Muscle of leg (tissue), 11 donors: ENCODE data around the gene TRIM44. TPM values are rescaled to one million over a fixed set of nuclear protein-coding genes. Genes with fewer than 3 reads are reported as not detected.
"Not testable (repeated sequence)": the region's sequence is repeated elsewhere in the genome, so short reads cannot be mapped to it uniquely, and the experiment has no call there.

Source experiments
- DNase-seq: peaks from one replicate; pipeline ENCODE4 v3.0.0; 2013
- H3K27ac ChIP-seq: one replicate; pipeline ENCODE4 v1.5.1; 2013; ENCODE audit warnings: mild to moderate bottlenecking, low read length, control low read depth
- H3K27me3 ChIP-seq: one replicate; pipeline ENCODE4 v1.6.1; 2013; ENCODE audit warnings: low read length; ENCODE audit not compliant: control insufficient read depth, insufficient read depth
- H3K36me3 ChIP-seq: one replicate; pipeline ENCODE4 v1.6.1; 2013; ENCODE audit warnings: low read length; ENCODE audit not compliant: control insufficient read depth, insufficient read depth
- H3K4me1 ChIP-seq: one replicate; pipeline ENCODE4 v1.6.1; 2013; ENCODE audit warnings: low read length; ENCODE audit not compliant: control insufficient read depth, insufficient read depth
- H3K4me3 ChIP-seq: one replicate; pipeline ENCODE4 v1.5.1; 2013; ENCODE audit warnings: low read length, control low read depth
- H3K9me3 ChIP-seq: replicated peaks from 2 replicates; pipeline ENCODE4 v1.6.1; 2013; ENCODE audit warnings: low read depth, low read length; ENCODE audit not compliant: control insufficient read depth
- WGBS: methylation state at CpG from one replicate; pipeline ENCODE4 v1.1.5; 2013; ENCODE audit warnings: missing lambda C conversion rate; ENCODE audit not compliant: insufficient coverage; 5-methylcytosine and 5-hydroxymethylcytosine counted together
- polyA plus RNA-seq, 8 donors: library from polyadenylated mRNA; unstranded; fragments of 120-200 nt; gene quantifications; one replicate each; pipeline versions ENCODE4 v1.2.1 to v1.2.3, GENCODE V29; 2013; ENCODE audit warnings: inconsistent platforms in 1 of 8, low replicate concordance in 1 of 8; ENCODE audit not compliant: insufficient read length in 8 of 8, insufficient read depth in 1 of 8
- total RNA-seq: library from RNA; stranded (reverse); fragments of 120-200 nt; gene quantifications from one replicate; pipeline ENCODE4 v1.2.4, GENCODE V29; 2013

Gene TRIM44
- total and polyA plus RNA-seq, 9 donors = 20.0 to 50.2 (median 37.3) TPM

DNA sequence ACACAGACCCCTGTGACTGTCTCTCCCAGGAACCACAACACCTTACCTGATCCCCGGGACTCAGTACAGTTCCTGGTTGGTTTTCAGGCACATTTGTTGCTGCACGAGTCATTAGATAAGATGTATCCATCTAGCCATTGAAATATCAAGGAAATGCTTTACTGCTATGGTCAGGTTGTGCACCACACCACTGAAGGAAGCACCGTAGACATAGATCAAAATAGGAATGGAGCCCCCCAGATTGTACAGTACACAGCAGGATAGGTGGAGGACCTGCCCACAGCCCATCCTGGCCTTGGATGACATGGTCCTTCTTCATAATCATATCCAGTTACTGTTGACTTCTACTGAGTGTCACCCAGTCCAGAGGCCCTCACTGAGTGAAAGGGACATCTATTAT is 195.3 kb downstream of the TRIM44 start:
- Histone ChIP-seq H3K36me3 (no peaks in the 10 kb centered on the region), H3K9me3 (no peaks in the 10 kb centered on the region), H3K27me3 (no peaks in the 10 kb centered on the region), H3K4me1 (peaks cover 2% of the 10 kb centered on the region), H3K27ac (no peak overlapping the region), H3K4me3 (no peak overlapping the region)
- WGBS = 100% methylated on average over 3 of the region's 3 CpGs
- no peak for DNase-seq

- Histone ChIP-seq H3K4me3 (no peak overlapping the region), H3K27ac (no peak overlapping the region), H3K4me1 (no peaks in the 10 kb centered on the region), H3K9me3 (no peaks in the 10 kb centered on the region), H3K27me3 (no peaks in the 10 kb centered on the region), H3K36me3 (no peaks in the 10 kb centered on the region)
- no CpG with 5 or more reads among the region's 2 CpGs for WGBS
- DNase-seq = no peak
Observed at GRCh38 chr11:35859301-35859700, 196.7 kb downstream of the TRIM44 start.

GRCh38 chr11:35860194-35860593 is 197.6 kb downstream of the TRIM44 start:
- not testable (repeated sequence) for H3K4me3 ChIP-seq

DNA sequence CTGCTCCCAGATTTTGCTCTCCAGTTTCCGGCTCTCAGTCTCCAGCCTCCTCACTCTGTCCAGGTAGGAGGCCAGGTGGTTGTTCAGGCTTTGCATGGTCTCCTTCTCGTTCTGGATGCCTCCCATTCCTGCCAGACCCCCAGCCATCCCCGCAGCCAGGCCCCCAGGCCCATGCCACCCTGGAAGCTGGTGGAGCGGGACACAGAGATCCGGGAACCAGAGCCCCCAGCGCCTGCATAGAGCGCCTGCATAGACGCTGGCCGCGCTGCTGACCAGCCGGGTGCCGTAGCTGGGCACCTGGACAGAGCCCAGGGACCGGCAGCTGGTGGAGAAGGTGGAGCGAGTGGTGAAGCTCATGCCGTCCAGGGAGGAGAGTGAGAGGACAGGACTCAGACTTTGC is 198.6 kb downstream of the TRIM44 start:
- H3K4me3 ChIP-seq = no peak overlapping the region
- 96% methylated on average over 14 of the region's 15 CpGs for WGBS

More at GRCh38 chr11:35860194-35860593, 197.6 kb downstream of the TRIM44 start:
- not testable (repeated sequence) for H3K27me3 ChIP-seq, H3K27ac ChIP-seq, DNase-seq, H3K9me3 ChIP-seq, H3K4me1 ChIP-seq, H3K36me3 ChIP-seq
- 100% methylated on average over 1 of the region's 3 CpGs for WGBS

DNA sequence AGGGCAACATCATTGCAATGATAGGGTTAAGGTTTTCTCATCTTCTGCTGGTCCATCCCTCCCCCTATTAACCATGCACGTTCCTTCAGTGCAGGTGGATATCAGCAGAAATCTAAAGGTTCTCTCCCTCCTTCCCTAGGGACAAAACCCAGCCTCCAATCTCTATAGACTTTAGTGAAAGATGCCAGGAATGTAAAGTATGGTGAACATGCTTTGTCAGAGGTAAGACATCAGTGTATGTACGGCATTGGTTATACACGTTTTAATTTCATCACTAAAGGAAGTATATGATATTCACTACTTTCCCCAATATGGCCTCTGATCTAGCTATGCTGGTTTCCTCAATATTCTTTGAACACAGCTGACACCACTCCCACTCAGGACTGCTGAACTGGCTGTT is 200.1 kb downstream of the TRIM44 start:
- Histone ChIP-seq H3K4me3 (no peak overlapping the region), H3K9me3 (no peaks in the 10 kb centered on the region), H3K27ac (no peak overlapping the region), H3K4me1 (no peaks in the 10 kb centered on the region), H3K27me3 (no peaks in the 10 kb centered on the region), H3K36me3 (no peaks in the 10 kb centered on the region)
- no peak for DNase-seq
- no CpG with 5 or more reads among the region's 3 CpGs for WGBS

More for the DNA sequence above, 198.6 kb downstream of the TRIM44 start:
- H3K9me3 ChIP-seq = no peaks in the 10 kb centered on the region
- no peak for DNase-seq
- no peaks in the 10 kb centered on the region for H3K36me3 ChIP-seq
- no peaks in the 10 kb centered on the region for H3K27me3 ChIP-seq
- no peaks in the 10 kb centered on the region for H3K4me1 ChIP-seq
- no peak overlapping the region for H3K27ac ChIP-seq

GRCh38 chr11:35864131-35864530 is 201.6 kb downstream of the TRIM44 start:
- Histone ChIP-seq H3K4me1 (no peaks in the 10 kb centered on the region), H3K4me3 (no peak overlapping the region), H3K36me3 (no peaks in the 10 kb centered on the region), H3K27ac (no peak overlapping the region), H3K9me3 (peaks cover 10% of the 10 kb centered on the region), H3K27me3 (no peaks in the 10 kb centered on the region)
- DNase-seq = no peak
- WGBS = no CpG with 5 or more reads among the region's 2 CpGs

DNA sequence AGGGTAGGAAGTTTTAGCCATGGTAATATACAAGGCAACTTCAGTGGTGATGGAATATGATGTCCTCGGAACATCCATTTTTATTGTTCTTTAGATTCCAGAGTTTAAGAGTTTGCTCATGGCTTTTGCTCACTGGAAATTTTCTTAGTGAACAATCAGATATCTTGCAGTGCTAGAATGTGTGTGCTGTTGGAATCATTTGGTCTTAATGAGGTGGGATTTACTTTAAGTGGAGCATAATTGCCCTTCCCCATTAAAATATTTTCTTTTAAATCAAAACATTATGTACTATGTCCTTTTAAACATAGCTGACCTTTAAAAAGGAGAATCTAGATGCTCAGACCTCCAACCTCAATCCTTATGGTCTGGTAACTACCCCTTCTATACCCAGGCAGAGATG is 204.0 kb downstream of the TRIM44 start:
- H3K27ac ChIP-seq = no peak overlapping the region
- DNase-seq = no peak
- H3K9me3 ChIP-seq = peaks cover 14% of the 10 kb centered on the region
- H3K4me3 ChIP-seq = no peak overlapping the region
- no CpG with 5 or more reads among the region's 1 CpG for WGBS
- no peaks in the 10 kb centered on the region for H3K27me3 ChIP-seq
- H3K4me1 ChIP-seq = no peaks in the 10 kb centered on the region
- no peaks in the 10 kb centered on the region for H3K36me3 ChIP-seq

Other genes starting within 250 kb of the TRIM44 start
- 1.6 TPM for gene SLC1A2, start 243.2 kb upstream of the TRIM44 start, total RNA-seq
- 1 to 10 TPM in 4 of 8 donors, under 1 TPM in 4; 0.43 to 1.6 (median 0.88) TPM for gene SLC1A2, start 243.2 kb upstream of the TRIM44 start, polyA plus RNA-seq
- gene PAMR1, start 137.2 kb upstream of the TRIM44 start, total RNA-seq = 29.9 TPM
- 10 to 100 TPM in 6 of 8 donors, 1 to 10 TPM in 2; 7.5 to 35.3 (median 14.0) TPM for gene PAMR1, start 137.2 kb upstream of the TRIM44 start, polyA plus RNA-seq
- 6.5 TPM for gene FJX1, start 44.3 kb upstream of the TRIM44 start, total RNA-seq
- gene FJX1, start 44.3 kb upstream of the TRIM44 start, polyA plus RNA-seq = 10 to 100 TPM in 4 of 8 donors, 1 to 10 TPM in 4; 6.2 to 17.2 (median 9.1) TPM